Mesodermal cell (in vitro differentiated cells): Measurements from ENCODE around the gene FGR.
"Not testable (repeated sequence)": the region's sequence is repeated elsewhere in the genome, so short reads cannot be mapped to it uniquely, and the experiment has no call there.

Experiments used
- H3K27ac ChIP-seq: 2 replicates; pipeline ENCODE4 v1.7.0; 2013; ENCODE audit warnings: mild to moderate bottlenecking, low read depth, low read length, moderate library complexity; ENCODE audit not compliant: severe bottlenecking
- H3K36me3 ChIP-seq: 2 replicates; pipeline ENCODE4 v1.7.1; 2013; ENCODE audit warnings: mild to moderate bottlenecking, low read length, moderate library complexity; ENCODE audit not compliant: control insufficient read depth, insufficient read depth
- H3K4me1 ChIP-seq: one replicate; pipeline ENCODE4 v1.7.1; 2013; ENCODE audit warnings: mild to moderate bottlenecking, low read length; ENCODE audit not compliant: insufficient read depth, control insufficient read depth, poor library complexity, severe bottlenecking
- H3K4me3 ChIP-seq: 2 replicates; pipeline ENCODE4 v1.7.0; 2013; ENCODE audit warnings: low read length, control low read depth, mild to moderate bottlenecking; ENCODE audit not compliant: insufficient read depth, poor library complexity, severe bottlenecking; ENCODE audit errors: extremely low read depth
- H3K9me3 ChIP-seq: 2 replicates; pipeline ENCODE4 v1.7.1; 2013; ENCODE audit warnings: mild to moderate bottlenecking, low read length, moderate library complexity; ENCODE audit not compliant: control insufficient read depth
- WGBS, 2 experiments: methylation state at CpG; one replicate each; pipeline ENCODE4 v1.1.5; 2013; ENCODE audit warnings: missing lambda C conversion rate in 2 of 2; ENCODE audit not compliant: insufficient coverage in 2 of 2; 5-methylcytosine and 5-hydroxymethylcytosine counted together

FGR gene

GRCh38 chr1:27633640-27634176 is 1.3 kb downstream of the FGR start:
- no peak overlapping the region for H3K27ac ChIP-seq
- peaks cover 4% of the 10 kb centered on the region for H3K4me1 ChIP-seq
- no peaks in the 10 kb centered on the region for H3K9me3 ChIP-seq
- H3K36me3 ChIP-seq, result no peaks in the 10 kb centered on the region
- peak overlapping the region; percentile 31 for H3K4me3 ChIP-seq
- 31 to 73% methylated on average over 6 to 13 of the region's 17 CpGs for WGBS, 2 experiments

- H3K4me1 ChIP-seq, result peaks cover 4% of the 10 kb centered on the region
- H3K27ac ChIP-seq, result no peak overlapping the region
- no peaks in the 10 kb centered on the region for H3K9me3 ChIP-seq
- no peaks in the 10 kb centered on the region for H3K36me3 ChIP-seq
- WGBS, 2 experiments, result 94 to 100% methylated on average over 2 to 5 of the region's 5 CpGs
- no peak overlapping the region for H3K4me3 ChIP-seq
Measured at GRCh38 chr1:27633298-27633610, 1.7 kb downstream of the FGR start.

- no peaks in the 10 kb centered on the region for H3K36me3 ChIP-seq
- no peak overlapping the region for H3K4me3 ChIP-seq
- H3K27ac ChIP-seq, result no peak overlapping the region
- H3K4me1 ChIP-seq, result peaks cover 4% of the 10 kb centered on the region
- H3K9me3 ChIP-seq, result no peaks in the 10 kb centered on the region
- WGBS, 2 experiments, result 90% methylated on average over 4 to 10 of the region's 14 CpGs
Measured at GRCh38 chr1:27632387-27633297, 2.3 kb downstream of the FGR start.

GRCh38 chr1:27630859-27631491 is 4.0 kb downstream of the FGR start:
- H3K4me1 ChIP-seq, result peaks cover 4% of the 10 kb centered on the region
- no peaks in the 10 kb centered on the region for H3K9me3 ChIP-seq
- H3K27ac ChIP-seq, result no peak overlapping the region
- no peak overlapping the region for H3K4me3 ChIP-seq
- H3K36me3 ChIP-seq, result no peaks in the 10 kb centered on the region
- 69 to 80% methylated on average over 4 of the region's 5 CpGs for WGBS, 2 experiments

GRCh38 chr1:27628712-27629111 is 6.3 kb downstream of the FGR start:
- no peaks in the 10 kb centered on the region for H3K9me3 ChIP-seq
- 52 to 63% methylated on average over 3 of the region's 3 CpGs for WGBS, 2 experiments
- no peak overlapping the region for H3K27ac ChIP-seq
- H3K4me3 ChIP-seq, result no peak overlapping the region
- peaks cover 5% of the 10 kb centered on the region for H3K4me1 ChIP-seq
- H3K36me3 ChIP-seq, result no peaks in the 10 kb centered on the region

- 83 to 100% methylated on average over 2 of the region's 4 CpGs for WGBS, 2 experiments
- H3K9me3 ChIP-seq, H3K27ac ChIP-seq, H3K36me3 ChIP-seq, H3K4me3 ChIP-seq, H3K4me1 ChIP-seq: not testable (repeated sequence)
Measured at GRCh38 chr1:27627733-27628132, 7.3 kb downstream of the FGR start.

GRCh38 chr1:27627061-27627460 is 7.9 kb downstream of the FGR start:
- no peak overlapping the region for H3K4me3 ChIP-seq
- H3K4me1 ChIP-seq, result peaks cover 5% of the 10 kb centered on the region
- H3K9me3 ChIP-seq, result no peaks in the 10 kb centered on the region
- H3K36me3 ChIP-seq, result no peaks in the 10 kb centered on the region
- no peak overlapping the region for H3K27ac ChIP-seq
- 90 to 94% methylated on average over 4 to 5 of the region's 5 CpGs for WGBS, 2 experiments

- no peaks in the 10 kb centered on the region for H3K36me3 ChIP-seq
- no peak overlapping the region for H3K4me3 ChIP-seq
- no peaks in the 10 kb centered on the region for H3K9me3 ChIP-seq
- 91 to 98% methylated on average over 8 to 9 of the region's 11 CpGs for WGBS, 2 experiments
- no peak overlapping the region for H3K27ac ChIP-seq
- peaks cover 5% of the 10 kb centered on the region for H3K4me1 ChIP-seq
Measured at GRCh38 chr1:27626031-27626935, 8.7 kb downstream of the FGR start.

GRCh38 chr1:27624467-27625178 is 10.4 kb downstream of the FGR start:
- Histone ChIP-seq H3K27ac (no peak overlapping the region), H3K4me1 (peaks cover 5% of the 10 kb centered on the region)
- 56 to 62% methylated on average over 4 to 5 of the region's 7 CpGs for WGBS, 2 experiments

More at GRCh38 chr1:27624467-27625178, 10.4 kb downstream of the FGR start:
- H3K4me3 ChIP-seq, result no peak overlapping the region
- no peaks in the 10 kb centered on the region for H3K9me3 ChIP-seq
- no peaks in the 10 kb centered on the region for H3K36me3 ChIP-seq
